SU-DHL-6 (cell line): ENCODE measurements around the gene PDE3A.

Experiments
- CTCF ChIP-seq: fragments of 200-600 bp; sonication (generic); IDR thresholded peaks from one replicate; pipeline ENCODE4 v1.5.1; 2017; ENCODE audit warnings: antibody characterized with exemption, mild to moderate bottlenecking, low read length, moderate library complexity; ENCODE audit not compliant: insufficient read depth, poor library complexity, severe bottlenecking
- EZH2phosphoT487 ChIP-seq: fragments of 200-600 bp; sonication (generic), shearing (Covaris generic); conservative IDR thresholded peaks from 2 replicates; pipeline ENCODE4 v1.6.1; 2018; ENCODE audit warnings: mild to moderate bottlenecking, antibody characterized with exemption, low read length, moderate library complexity, mixed read lengths

GRCh38 chr12:20390846-20391245 lies 22.5 kb downstream of the PDE3A start:
- TF ChIP-seq CTCF (no peak), EZH2phosphoT487 (no peak)
